GM21717 (cell line): ENCODE measurements around the gene PRKG1.

Source experiments
- ATAC-seq: cut with Tn5 transposase; IDR thresholded peaks from one replicate; pipeline ENCODE4 v1.9.1; 2021; ENCODE audit warnings: mild to moderate bottlenecking, moderate library complexity; ENCODE audit not compliant: unreplicated experiment

The PRKG1 gene

GRCh38 chr10:51630640-51631005 is 556.3 kb downstream of the PRKG1 start:
- no peak for ATAC-seq

- ATAC-seq, result no peak
Measured at GRCh38 chr10:51635436-51635835, 561.1 kb downstream of the PRKG1 start.

- no peak for ATAC-seq
Measured at GRCh38 chr10:51638211-51638610, 563.9 kb downstream of the PRKG1 start.

GRCh38 chr10:51638737-51639136 is 564.5 kb downstream of the PRKG1 start:
- ATAC-seq, result no peak

GRCh38 chr10:51640120-51640819 is 566.0 kb downstream of the PRKG1 start:
- ATAC-seq, result no peak

GRCh38 chr10:51642581-51642980 is 568.3 kb downstream of the PRKG1 start:
- no peak for ATAC-seq

GRCh38 chr10:51643734-51644133 is 569.4 kb downstream of the PRKG1 start:
- ATAC-seq, result no peak

- ATAC-seq, result no peak
Measured at GRCh38 chr10:51649064-51649463, 574.8 kb downstream of the PRKG1 start.

GRCh38 chr10:51651063-51651462 is 576.8 kb downstream of the PRKG1 start:
- no peak for ATAC-seq

- ATAC-seq, result no peak
Measured at GRCh38 chr10:51653025-51653424, 578.7 kb downstream of the PRKG1 start.

GRCh38 chr10:51654918-51655317 is 580.6 kb downstream of the PRKG1 start:
- no peak for ATAC-seq

GRCh38 chr10:51656503-51656902 is 582.2 kb downstream of the PRKG1 start:
- no peak for ATAC-seq

GRCh38 chr10:51658000-51658399 is 583.7 kb downstream of the PRKG1 start:
- ATAC-seq, result no peak

GRCh38 chr10:51659344-51659743 is 585.1 kb downstream of the PRKG1 start:
- ATAC-seq, result no peak

- no peak for ATAC-seq
Measured at GRCh38 chr10:51663086-51663485, 588.8 kb downstream of the PRKG1 start.

GRCh38 chr10:51666456-51666855 is 592.2 kb downstream of the PRKG1 start:
- no peak for ATAC-seq

GRCh38 chr10:51667678-51668335 is 593.5 kb downstream of the PRKG1 start:
- no peak for ATAC-seq

- no peak for ATAC-seq
Measured at GRCh38 chr10:51668336-51668689, 594.0 kb downstream of the PRKG1 start.

- ATAC-seq, result no peak
Measured at GRCh38 chr10:51669041-51669440, 594.8 kb downstream of the PRKG1 start.

- no peak for ATAC-seq
Measured at GRCh38 chr10:51672039-51672535, 597.8 kb downstream of the PRKG1 start.

- ATAC-seq, result no peak
Measured at GRCh38 chr10:51675088-51675487, 600.8 kb downstream of the PRKG1 start.

- ATAC-seq, result no peak
Measured at GRCh38 chr10:51679841-51680240, 605.6 kb downstream of the PRKG1 start.
